CD4-positive, alpha-beta T cell treated with Interleukin-10 for 1 hour (primary cell): ENCODE measurements around the gene RHOB.
A peak's percentile ranks its signal among the peaks of the same experiment; 100 is the strongest.

Experiments
- DNase-seq: peaks from one replicate; pipeline ENCODE4 v3.0.0-alpha.2; 2020

RHOB gene

DNA sequence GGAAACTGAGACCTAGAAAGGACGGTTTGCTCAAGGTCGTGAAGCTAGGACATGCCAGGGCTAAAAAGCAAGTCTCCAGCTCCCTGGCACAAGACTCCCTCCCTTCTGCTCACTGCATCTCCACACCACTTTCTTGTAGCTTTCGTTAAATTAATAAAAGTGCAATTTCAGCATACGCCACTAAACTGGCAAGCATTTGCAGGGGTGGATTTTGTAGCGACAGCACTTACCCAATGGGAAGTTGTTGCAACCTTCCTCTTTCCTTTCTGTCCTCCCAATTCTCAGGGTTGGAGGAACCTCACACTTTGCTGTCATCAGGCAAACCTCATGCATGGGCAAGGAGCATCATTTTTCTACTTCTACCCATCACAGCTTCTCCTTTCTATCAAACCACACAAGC is 7.4 kb upstream of the RHOB start:
- DNase-seq: no peak

DNA sequence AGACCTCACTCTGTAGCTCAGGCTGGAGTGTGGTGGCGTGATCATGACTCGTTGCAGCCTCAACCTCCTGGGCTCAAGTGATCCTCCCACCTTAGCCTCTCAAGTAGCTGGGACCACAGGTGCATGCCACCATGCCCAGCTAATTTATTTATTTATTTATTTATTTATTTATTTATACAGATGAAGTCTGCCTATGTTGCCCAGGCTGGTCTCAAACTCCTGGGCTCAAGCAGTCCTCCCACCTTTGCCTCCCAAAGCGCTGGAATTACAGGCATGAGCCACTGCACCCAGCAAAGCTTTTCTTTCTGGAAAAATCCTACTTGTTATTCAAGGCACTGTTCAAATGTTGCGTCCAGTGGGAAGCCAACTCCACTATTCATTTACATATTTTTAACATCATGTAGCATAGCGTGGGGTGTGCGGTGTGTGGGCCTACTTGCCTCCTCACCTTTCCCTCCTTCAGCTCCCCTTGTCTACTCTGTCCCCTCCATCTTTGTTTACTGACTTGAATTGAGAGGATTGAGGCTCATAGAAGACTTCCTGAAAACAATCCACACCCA is 6.8 kb upstream of the RHOB start:
- DNase-seq: no peak

DNA sequence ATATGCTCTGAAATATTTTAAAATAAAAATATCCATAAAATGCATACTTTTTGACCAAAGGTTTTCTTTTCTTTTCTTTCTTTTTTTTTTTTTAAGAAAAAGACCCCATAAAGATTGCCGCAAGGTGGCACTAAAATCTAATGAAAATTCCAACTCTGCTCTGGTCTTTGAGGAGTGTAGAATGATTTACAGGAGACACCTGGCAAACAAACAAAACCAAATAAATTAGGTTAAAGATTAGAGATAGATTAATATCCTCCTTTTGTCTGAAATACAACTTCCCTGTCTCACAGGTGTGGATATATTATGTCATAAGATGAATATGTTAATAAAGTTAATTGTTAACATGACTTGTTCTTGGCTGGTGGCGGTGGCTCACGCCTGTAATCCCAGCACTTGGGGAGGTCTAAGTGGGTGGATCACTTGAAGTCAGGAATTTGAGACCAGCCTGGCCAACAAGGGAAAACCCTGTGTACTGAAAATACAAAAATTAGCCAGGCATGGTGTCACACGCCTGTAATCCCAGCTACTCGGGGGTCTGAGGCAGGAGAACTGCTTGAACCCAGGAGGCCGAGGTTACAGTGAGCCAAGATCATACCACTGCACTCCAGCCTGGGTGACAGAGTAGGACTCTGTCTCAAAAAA is 3.5 kb upstream of the RHOB start:
- DNase-seq: peak; percentile 55

DNA sequence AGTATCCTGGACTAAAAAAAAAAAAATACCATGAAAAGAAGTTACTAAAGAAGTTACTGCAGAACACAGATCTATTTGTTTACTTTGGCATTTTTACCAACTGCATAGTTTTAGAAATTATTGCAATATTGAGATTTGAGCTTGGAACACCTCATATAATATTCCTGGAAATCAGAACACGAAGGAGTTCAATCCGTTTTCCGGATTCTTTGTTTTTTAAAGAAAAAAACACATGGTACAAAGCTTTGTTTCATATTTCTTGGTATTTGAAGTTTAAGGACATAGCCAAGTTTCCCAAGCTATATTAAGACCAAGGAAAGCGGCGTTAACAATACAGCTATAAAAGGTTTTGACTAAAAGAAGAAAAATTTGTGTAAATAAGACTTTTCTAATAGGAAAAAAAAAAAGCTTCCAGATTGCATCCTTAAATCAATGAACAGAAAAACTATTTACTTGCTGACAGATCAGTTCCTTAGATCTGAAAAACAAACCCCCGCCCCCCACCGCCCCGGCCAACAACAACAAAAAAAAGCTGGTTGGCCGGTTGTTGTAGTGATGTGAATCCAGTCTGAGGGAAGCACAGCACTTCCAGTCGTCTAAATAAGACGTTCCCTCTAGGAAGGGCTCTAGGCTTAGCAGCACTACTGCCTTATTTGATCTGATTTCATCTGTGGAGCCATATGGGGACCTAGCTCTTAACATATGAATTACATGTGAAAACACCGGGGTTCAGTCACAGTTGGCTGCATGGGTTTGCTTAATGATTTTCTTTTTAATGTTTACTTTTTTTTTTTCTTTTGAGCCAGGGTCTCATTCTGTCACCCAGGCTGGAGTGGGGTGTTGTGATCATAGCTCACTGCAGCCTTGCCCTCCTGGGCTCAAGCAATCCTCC is 2.5 kb upstream of the RHOB start:
- DNase-seq: no peak

DNA sequence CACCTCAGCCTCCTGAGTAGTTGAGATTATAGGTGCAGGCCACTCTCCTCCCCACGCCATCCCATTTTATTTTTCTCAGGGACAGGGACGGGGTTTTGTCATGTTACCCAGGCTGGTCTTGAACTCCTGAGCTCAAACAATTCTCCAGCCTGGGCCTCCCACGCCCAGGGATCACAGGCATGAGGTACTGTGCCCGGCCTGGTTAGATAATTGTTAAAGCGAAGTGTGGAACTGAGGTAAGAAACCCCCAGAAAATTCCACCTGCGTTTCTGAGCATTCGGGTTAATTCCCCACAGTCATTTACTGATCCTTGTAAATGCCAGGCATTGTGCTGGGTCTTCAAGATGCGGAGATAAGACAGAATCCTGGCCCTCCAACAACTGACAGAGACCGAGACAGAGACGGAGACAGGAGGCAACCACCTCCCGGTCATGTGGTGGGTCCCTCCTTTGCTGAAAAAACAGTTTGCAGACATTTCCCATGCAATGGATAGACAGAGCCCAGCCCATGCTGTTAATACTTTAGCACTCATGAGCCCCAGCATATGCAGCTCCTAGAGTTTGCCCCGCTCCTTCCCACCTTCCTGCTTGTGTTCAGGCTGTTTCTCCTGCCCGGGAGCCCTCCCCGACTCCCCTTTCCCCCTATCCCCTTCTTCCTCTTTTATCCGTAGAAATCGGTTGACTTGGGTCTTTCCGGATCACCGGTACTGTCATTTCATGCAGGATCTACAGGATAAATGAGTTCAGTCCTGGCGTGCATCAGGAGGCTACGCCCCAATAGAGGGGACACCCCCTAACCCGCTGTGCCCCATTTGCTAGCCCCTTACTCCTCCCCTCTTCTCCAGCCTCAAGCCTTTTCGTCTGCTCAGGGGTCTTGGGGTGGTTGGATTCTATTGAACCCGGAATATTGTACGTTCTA is 1.6 kb upstream of the RHOB start:
- DNase-seq: no peak

DNA sequence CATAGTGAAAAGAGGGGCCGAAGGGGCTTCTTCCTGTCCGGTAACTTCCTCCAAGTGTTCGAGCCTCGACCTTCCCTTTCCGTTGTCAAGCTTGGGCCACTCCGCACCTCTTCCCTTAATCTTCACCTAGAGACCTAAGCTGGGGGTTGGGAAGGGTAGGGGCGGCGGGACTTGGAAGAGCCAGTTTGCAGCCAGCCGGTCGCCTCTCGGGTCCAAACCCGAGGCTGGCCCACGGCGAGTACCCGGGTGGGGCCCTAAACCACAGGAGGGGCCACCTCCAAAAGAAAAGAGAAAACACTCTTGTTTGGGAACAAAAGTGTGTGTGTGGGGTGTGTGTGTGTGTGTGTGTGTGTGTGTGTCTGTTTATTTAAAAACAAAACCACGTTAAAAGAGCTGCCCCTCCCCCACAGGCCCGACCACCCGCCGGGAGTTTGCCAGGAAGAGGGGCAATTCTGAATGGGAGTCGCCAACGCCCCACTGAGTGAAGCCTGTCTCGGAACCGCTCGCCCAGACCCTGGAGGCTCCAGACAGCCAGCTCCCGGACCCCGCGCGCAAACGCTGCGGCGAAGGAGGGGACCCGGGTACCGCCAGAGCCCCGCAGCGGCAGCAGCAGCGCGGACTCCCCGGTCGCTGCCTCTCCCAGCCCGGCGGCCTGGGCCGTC is 488 bp upstream of the RHOB start:
- DNase-seq: no peak

DNA sequence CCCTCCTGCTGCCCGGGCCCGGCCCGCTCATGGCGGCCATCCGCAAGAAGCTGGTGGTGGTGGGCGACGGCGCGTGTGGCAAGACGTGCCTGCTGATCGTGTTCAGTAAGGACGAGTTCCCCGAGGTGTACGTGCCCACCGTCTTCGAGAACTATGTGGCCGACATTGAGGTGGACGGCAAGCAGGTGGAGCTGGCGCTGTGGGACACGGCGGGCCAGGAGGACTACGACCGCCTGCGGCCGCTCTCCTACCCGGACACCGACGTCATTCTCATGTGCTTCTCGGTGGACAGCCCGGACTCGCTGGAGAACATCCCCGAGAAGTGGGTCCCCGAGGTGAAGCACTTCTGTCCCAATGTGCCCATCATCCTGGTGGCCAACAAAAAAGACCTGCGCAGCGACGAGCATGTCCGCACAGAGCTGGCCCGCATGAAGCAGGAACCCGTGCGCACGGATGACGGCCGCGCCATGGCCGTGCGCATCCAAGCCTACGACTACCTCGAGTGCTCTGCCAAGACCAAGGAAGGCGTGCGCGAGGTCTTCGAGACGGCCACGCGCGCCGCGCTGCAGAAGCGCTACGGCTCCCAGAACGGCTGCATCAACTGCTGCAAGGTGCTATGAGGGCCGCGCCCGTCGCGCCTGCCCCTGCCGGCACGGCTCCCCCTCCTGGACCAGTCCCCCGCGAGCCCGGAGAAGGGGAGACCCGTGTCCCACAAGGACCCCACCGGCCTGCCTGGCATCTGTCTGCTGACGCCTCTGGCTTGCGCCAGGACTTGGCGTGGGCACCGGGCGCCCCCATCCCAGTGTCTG is 767 bp downstream of the RHOB start:
- peak; percentile 43 for DNase-seq

DNA sequence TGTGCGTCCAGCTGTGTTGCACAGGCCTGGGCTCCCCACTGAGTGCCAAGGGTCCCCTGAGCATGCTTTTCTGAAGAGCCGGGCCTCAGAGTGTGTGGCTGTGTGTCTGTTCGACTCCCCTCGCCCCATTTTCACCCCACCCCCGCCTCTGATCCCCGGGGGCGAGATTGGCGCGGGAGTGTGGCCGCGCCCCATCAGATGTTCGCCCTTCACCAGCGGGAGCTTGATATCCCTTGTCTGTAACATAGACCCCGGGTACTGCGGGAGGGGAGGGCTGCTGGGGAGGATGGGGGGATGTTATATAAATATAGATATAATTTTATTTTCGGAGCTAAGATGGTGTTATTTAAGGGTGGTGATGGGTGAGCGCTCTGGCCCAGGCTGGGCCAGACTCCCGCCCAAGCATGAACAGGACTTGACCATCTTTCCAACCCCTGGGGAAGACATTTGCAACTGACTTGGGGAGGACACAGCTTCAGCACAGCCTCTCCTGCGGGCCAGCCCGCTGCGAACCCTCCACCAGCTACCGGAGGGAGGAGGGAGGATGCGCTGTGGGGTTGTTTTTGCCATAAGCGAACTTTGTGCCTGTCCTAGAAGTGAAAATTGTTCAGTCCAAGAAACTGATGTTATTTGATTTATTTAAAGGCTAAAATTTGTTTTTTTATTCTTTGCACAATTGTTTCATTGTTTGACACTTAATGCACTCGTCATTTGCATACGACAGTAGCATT is 1.5 kb downstream of the RHOB start:
- DNase-seq: no peak

DNA sequence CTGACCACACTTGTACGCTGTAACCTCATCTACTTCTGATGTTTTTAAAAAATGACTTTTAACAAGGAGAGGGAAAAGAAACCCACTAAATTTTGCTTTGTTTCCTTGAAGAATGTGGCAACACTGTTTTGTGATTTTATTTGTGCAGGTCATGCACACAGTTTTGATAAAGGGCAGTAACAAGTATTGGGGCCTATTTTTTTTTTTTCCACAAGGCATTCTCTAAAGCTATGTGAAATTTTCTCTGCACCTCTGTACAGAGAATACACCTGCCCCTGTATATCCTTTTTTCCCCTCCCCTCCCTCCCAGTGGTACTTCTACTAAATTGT is 2.1 kb downstream of the RHOB start:
- no peak for DNase-seq

DNA sequence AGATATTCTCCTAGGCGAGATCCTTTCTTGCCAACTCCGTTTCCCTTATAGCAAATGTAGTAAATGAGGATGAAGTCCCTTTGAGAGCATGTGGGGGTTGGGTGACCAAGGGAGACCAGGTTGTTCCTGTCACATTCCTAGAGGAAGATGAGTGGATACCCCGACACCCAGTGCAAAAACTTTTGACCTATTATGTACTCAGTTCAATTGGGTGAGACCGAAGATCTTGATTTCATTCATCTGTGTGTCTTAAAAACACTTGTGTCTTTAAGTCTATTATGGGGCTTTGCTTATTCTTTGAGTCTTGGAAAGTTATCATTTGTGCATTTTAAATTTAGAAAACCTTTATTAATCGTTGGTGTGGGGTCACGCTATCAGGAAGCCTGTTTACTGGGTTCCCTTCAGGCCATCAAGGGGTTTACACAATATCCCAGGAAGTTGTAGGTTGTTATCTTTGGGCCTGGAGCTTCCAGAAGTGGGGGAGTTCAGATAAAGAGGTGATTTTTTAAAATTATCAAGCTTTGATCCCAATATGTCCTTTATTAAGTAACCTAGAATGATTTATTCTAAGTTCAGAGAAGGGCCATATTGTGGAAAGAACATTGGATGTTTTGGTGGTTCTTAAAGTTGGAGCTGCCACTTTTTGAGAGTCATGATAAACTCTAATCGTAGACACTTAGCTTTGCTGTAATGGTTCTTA is 2.8 kb downstream of the RHOB start:
- DNase-seq: no peak

DNA sequence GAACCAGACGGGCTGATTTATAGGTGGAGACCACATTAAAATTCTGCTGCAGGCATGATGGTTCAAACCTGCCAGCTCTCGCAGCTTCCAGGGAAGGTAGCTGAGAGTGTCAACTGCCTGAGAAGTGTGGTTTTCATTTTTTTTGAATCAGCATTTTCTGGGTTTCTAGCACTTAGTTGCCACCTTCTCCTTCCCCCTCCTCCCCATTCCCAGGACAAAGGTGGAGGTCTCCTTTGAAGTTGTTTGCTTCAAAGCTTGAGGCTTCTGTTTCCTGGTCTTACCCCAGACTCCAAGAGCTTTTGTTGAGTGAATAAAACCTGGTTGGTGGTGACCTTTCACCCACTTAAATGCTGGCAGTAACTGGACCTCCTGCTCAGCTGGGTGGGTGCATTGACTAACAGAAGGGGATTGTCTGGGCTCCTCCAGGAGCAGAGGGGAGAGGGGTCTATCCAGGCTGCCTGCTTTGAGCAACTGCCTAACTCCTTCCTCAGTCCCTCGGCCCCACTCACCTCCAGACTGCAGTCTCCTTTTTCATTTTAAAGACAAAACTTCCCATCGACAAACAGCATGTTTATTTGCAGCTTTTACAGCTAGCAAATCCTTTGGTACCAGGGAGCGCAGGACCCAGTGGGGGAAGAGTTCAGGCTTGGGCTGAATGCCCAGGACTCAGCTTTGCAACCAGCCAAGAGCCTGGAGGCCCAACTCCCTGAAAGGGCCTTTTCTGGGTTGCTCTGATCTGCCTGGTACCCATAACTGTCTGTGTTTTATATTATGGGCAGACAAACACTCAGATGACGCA is 3.5 kb downstream of the RHOB start:
- no peak for DNase-seq

DNA sequence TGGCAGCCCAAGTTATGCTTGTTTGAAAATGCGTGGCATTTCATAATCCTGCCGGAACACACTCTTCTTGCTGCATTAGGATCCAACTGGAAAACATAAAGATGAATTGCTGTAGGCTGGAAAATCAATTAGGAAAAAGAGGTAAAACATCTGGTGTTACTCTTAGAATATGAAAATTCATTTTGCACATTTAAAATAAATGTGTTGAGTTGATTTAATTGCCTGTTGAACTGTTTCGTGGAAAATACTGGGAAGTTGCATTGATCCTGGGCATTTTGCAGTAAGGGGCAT is 4.1 kb downstream of the RHOB start:
- DNase-seq: no peak

DNA sequence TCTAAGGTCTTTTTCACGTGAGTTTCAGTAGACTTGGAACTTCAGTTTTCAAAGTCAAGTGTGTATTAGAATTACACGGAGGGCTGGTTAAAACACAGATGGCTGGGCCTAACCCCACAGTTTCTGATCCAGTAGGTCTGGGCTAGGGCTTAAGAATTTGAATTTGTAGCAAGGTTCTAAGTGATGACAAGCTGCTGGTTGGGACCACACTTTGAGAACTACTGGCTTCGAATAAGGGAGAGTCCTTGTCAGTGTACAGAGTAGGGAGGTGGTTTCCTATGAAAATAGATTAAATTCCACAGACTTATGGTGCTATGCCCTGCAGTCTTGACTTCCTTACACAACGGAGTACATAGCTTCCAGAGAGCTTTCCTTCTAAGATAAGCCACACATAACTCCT is 4.5 kb downstream of the RHOB start:
- no peak for DNase-seq

DNA sequence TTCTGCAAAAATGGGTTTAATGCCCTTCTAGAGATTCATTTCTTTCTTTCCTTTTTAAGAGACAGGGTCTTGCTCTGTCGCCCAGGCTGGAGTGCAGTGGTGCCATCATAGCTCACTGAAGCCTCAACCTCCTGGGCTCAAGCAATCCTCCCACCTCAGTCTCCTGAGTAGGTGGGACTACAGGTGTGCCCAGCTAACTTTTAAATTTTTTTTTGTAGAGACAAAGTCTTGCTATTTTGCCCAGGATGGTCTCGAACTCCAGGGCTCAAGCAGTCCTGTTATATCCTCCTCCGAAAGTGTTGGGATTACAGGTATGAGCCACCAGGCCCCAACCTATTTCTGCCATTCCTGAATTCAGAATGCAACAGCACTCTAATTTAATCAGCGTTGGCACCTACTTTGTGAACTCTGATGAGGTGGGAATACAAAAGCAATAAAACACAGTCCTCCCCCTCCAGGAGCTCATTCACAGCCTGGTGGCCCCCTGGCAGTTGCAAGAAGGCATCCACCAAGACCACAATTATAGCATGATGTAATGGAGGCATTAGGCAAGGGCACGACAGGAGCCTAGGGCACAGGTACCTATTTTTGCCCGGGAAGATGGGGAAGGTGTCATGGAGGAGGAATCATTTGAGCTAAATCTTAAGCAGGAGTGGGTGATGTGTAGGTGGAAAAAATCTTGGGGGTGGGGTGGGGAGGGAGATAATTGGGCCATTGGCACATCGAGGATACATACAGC is 5.1 kb downstream of the RHOB start:
- DNase-seq: no peak

DNA sequence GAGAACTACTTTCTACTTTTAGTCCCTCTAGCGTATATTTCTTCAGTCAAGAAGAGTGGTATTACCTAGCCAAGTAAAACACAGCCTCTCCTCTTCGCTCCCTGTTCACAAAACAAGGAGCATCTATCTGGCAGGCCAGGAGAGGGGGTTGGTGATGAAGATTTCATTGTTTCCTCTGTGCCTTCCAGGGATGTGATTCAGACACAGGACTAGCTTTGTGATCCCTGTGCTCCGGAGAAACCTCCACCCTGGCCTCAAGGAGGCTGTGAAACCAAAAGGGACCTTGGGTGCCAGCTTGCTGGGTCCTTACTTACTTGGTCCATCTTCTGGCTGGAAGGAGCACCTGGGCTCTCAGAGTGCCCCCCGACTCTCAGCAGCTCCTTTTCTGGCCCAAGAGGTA is 5.7 kb downstream of the RHOB start:
- DNase-seq: no peak

DNA sequence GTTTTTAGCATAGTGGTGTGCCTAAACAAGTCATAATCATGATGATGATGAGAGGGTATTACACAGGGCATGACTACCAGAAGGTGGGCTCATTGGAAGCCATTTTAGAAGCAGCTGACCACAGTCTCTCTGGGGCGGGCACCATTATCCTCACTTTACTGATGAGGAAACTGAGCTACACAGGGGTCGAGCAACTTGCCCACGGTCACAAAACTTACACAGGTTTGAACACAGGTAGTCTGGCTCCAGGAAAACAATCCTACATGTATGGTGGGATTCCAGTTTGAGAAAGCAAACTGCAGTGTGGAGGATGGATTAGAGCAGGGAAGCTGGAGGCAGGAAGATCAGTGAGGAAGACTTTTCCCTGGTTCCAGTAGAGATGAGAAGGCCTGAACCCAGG is 6.2 kb downstream of the RHOB start:
- DNase-seq: no peak

DNA sequence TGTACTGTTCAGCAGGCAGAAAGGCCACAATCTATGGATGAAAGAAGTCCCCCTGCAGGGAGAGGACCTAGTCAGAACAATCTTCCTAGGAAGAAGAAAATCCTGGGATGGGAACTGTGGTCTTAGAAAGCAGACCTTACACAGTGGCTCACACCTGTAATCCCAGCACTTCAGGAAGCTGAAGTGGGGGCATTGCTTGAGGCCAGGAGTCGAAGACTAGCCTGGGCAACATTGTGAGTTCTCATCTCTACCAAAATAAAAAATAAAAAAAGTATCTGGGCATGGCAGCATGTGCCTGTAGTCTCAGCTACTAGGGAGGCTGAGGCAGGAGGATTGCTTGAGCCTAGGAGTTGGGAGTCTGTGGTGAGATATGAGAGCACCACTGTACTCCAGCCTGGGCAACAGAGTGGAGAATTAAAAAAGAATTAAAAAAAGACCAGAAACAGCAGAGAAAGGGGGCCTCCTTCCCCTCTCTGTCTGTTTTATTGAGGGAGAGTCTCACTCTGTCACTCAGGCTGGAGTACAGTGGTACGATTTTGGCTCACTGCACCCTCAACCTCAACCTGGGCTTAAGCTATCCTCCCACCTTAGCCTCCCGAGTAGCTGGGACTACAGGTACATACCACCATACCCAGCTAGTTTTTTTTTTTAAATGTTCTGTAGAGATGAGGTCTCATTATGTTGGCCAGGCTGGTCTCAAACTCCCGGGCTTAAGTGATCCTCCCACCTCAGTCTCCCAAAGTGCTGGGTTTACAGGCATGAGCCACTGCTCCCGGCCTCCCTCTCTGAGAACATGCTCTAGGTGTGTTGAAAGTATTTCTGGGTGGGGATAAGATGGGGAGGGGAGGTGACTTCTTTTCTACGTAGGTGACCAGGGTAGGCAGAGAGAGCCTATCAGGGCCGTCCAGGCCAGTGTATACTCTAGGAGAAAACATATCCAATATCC is 7.4 kb downstream of the RHOB start:
- no peak for DNase-seq

DNA sequence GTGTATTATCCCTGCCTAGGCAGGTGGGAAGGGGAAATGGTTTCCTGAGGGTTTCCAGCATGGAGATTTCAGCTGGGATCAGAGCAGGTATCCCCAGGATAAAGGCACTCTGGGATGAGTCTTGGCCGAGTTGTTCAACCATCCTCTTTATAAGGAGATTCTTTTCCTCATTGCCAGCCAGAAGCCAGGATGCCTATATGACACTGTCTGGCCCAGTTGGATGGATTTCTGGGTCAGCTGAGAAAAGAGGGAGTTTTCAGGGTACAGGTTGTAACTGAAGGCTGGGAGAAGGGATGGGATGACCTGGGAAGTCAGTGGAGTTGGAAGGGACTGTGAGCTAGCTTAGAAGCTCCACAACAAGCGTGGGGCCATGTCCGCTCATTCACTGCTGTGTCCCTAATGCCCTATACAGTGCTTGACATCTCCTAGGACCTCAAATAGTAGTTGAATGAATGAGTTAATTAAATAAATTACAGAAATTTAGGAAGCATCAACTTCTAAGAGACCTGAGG is 8.3 kb downstream of the RHOB start:
- DNase-seq: no peak
